GM12892 (cell line): ENCODE measurements around the gene ULK1.
"Not testable (repeated sequence)": the region's sequence is repeated elsewhere in the genome, so short reads cannot be mapped to it uniquely, and the experiment has no call there.

Experiments
- DNase-seq: peaks from one replicate; pipeline ENCODE4 v3.0.0; 2011; ENCODE audit not compliant: insufficient read length
- FAIRE-seq: peaks from 2 replicates; lab custom pipeline; 2011; peaks lifted over from hg19 to GRCh38; lab: Jason Lieb, UNC
- POLR2A ChIP-seq: IDR thresholded peaks from 2 replicates; pipeline ENCODE4 v1.6.1; 2011; ENCODE audit warnings: low read depth, low read length, control low read depth
- POLR2AphosphoS5 ChIP-seq: IDR thresholded peaks from 2 replicates; pipeline ENCODE4 v1.6.1; 2011; ENCODE audit warnings: low read depth, low read length, control low read depth
- TAF1 ChIP-seq: IDR thresholded peaks from 2 replicates; pipeline ENCODE4 v1.6.1; 2011; ENCODE audit warnings: low read depth, mild to moderate bottlenecking, control low read depth, low read length, borderline replicate concordance

ULK1 gene

DNA sequence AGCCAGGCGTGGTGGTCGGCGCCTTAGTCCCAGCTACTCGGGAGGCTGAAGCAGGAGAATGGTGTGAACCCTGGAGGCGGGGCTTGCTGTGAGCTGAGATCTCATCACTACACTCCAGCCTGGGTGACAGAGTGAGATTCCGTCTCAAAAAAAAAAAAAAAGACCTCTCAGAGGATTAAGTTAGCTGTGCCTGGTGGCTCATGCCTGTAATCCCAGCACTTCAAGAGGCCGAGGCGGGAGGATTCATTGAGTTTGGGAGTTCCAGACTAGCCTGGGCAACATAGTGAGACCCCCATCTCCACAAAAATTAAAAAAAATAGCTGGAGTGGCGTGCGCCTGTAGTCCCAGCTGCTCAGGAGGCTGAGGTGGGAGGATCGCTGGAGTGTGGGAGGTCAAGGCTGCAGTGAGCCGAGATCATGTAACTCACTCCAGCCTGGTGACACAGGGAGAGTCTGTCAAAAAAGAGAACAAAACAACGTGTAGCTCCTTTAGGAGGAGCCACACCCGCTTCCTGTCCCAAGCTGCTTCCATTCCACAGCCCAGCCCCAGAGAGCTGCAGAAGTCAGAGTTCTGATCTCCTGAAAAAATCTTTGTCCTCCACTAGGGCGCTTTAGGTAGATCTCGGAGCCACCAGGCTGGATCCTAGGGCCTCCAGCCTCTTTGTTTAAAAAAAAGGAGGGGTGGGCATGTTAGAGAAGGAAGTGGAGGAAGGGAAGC lies 11.5 kb upstream of the ULK1 start:
- no peak for FAIRE-seq
- DNase-seq, result no peak
- TF ChIP-seq POLR2AphosphoS5, result no peak
- no peak for TF ChIP-seq POLR2A

DNA sequence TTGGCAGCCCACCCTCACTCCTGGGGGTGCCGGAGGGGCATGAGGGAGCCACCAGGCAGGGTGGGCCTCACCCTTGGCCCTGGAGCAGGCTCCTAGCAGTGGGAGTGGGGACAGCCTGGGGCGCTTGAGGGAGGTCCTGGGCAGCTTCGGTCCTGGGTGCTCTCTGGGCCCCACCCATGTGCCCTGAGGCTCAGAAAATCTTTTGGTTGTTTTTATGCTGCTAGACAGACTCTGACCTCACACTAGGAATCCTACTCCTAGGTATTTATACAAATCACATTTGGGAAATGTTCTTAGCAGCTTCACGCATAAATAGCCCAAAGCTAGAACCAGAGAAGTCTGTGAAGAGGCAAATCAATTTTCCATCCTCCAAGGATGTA lies 10.9 kb upstream of the ULK1 start:
- TF ChIP-seq POLR2AphosphoS5, result no peak
- TF ChIP-seq POLR2A, result no peak
- TF ChIP-seq TAF1, result no peak
- no peak for DNase-seq
- no peak for FAIRE-seq

DNA sequence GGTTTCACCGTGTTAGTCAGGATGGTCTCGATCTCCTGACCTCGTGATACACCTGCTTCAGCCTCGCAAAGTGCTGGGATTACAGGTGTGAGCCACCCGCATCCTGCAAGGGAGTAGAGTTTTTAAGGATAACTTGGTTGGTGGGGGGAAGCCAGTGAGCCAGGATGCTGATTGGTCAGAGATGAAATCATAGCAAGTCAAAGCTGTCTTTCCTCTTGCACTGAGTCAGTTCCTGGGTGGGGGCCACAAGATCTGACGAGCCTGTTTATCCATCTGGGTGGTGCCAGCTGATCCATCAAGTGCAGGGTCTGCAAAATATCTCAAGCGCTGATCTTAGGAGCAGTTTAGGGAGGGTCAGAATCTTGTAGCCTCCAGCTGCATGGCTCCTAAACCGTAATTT lies 9.3 kb upstream of the ULK1 start:
- not testable (repeated sequence) for DNase-seq, FAIRE-seq

DNA sequence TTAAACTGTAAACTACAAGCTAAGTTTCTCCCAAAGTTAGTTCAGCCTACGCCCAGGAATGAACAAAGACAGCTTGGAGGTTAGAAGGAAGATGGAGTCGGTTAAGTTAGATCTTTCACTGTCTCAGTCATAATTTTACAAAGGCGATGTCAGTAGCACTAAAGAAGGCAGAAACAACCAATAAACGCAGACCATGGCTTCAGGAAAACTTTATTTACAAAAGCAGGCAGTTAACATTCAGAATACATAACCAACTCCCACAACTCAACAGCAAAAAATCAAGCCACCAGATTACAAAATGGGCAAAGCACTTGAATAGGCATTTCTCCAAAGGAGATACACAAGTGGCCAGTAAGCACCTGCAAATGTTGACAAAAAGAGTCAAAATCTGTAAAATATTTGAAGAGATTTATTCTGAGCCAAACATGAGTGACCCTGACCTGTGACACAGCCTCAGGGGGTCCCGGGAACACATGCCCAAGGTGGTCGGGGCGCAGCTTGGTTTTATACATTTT lies 8.8 kb upstream of the ULK1 start:
- no peak for TF ChIP-seq POLR2AphosphoS5
- no peak for TF ChIP-seq TAF1
- TF ChIP-seq POLR2A, result no peak
- no peak for DNase-seq
- FAIRE-seq, result no peak

DNA sequence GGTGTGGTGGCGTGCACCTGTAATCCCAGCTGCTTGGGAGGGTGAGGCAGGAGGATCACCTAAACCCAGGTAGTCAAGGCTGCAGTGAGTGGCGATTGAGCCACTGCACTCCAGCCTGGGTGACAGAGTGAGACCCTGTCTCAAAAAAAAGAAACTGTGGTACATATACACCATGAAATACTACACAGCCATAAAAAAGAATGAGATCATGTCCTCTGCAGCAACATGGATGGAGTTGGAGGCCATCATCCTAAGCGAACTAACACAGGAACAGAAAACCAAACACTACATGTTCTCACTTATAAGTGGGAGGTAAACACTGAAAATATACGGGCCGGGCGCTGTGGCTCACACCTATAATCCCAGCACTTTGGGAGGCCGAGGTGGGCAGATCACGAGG lies 2.7 kb upstream of the ULK1 start:
- not testable (repeated sequence) for DNase-seq, FAIRE-seq

DNA sequence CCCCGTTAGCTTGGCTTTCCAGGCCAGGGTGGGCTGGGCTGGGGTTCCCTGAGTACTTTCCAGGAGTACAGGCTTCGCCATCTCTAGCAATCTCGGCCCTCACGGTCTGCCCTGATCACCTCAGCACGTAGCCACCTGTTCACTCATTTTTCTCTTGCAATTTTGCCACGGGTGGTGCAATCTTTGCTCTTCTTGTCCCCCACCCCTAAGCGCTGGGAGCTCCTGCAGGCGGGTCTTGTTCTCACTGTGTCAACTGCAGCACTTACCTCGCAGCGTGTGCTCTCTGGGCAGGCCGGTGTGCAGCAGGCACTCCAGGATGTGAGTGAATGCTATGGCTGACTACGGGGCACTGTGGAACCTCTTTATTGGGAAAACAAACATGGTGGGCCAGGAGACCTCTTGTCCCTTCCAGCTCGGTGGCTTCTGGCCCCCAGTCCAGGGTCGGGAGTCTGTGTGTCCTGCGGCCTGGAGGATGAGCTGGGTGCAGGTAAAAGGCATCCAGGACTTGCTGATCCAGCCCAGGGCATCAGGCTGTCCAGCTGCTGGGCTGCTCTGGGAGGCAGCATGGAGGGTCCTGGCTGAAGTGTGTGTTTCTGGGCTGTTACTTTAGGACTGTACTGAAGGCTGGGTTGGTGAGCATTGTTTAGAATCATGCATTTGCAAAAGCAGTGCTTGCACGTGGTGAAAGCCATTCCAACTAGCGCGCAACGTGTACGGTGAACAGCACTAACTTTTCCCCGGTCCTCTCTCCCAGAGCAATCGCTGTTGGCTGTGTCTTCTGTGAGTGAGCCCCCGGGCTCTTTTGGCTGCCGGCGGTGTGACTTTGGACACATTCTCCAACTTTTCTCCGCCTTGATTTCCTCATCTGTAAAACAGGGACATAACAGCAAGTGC lies 1.5 kb upstream of the ULK1 start:
- DNase-seq, result no peak
- TF ChIP-seq POLR2AphosphoS5 (no peak), TAF1 (no peak), POLR2A (no peak)

DNA sequence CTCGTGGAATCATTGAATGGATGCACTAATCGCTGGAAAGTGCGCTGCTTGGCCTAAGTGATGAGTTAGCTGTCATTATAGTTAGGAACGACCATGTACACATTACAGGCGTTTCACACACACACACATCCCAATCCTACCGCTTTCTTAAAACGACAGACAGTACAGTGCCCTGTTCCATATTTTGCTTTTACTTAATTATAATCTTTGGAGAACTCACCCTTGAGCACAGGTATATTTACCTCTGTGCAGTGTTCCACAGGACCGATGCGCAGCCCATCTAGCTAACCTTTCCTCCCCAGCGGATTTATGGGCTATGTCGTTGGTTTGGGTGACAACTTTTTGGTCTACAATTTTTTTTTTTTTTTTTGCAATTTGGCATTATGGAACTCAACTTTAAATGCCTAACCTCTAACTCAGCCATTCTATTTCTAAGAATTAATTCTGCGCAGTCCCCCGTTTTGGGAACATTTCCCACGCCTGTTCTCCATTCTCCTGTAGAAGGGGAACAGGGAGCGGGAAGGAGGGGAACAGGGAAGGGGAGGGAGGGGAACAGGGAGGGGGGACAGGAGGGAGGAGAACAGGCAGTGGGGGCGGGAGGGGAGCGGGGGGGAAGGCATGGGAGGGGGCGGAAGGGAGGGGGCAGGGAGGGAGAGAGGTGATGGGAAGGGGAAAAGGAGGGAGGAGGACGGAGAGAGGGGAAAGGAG lies 663 bp upstream of the ULK1 start:
- FAIRE-seq (no peak), DNase-seq (no peak)

More for the DNA sequence above, 1.5 kb upstream of the ULK1 start:
- no peak for FAIRE-seq

DNA sequence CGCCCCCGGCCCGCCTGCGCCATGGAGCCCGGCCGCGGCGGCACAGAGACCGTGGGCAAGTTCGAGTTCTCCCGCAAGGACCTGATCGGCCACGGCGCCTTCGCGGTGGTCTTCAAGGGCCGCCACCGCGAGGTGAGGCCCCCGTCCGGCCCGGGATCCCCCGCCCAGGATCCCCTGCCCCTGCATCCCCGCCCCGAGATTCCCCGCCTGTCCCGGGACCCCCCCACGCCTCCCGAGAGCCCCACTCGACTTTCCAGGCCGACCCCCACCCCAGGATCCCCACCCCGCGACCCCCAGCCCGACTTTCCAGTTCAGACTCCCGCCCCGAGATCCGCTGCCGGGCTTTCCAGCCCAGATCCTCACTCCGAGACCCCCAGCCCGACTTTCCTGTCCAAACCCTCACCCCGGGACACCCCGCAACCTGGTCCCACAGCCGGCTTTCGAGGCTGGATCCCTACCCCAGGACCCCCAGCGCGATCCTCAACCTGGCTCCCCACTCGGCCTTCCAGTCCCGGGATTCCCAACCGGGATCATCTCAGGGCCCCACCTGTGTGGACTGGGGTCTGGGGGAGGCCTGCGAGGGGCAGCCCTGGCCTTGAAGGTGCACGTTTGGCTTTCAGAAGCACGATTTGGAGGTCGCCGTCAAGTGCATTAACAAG lies 688 bp downstream of the ULK1 start:
- DNase-seq (peak; percentile 41), FAIRE-seq (no peak)
- TF ChIP-seq POLR2A (no peak), POLR2AphosphoS5 (no peak), TAF1 (no peak)

More for the DNA sequence above, 663 bp upstream of the ULK1 start:
- TF ChIP-seq TAF1, result no peak
- no peak for TF ChIP-seq POLR2A
- no peak for TF ChIP-seq POLR2AphosphoS5

DNA sequence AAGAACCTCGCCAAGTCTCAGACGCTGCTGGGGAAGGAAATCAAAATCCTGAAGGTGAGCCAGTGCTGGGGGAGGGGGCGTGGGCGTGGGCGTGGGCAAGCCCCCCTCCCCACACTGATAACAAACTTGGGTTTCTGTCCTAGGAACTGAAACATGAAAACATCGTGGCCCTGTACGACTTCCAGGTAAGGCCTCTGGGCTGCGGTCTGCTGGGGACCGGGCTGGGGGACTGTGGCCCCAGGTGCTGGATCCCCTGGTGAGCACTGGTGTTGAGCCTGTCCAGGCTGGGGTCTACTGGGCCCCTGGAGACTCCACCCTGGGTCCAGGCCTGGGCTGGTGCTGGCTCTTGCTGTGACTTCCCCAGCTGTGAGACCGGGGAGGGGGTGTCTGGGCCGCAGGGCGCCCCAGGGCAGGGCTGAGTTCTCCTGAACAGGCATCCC lies 1.2 kb downstream of the ULK1 start:
- no peak for TF ChIP-seq TAF1
- no peak for TF ChIP-seq POLR2A
- no peak for TF ChIP-seq POLR2AphosphoS5
- DNase-seq, result no peak
- no peak for FAIRE-seq

DNA sequence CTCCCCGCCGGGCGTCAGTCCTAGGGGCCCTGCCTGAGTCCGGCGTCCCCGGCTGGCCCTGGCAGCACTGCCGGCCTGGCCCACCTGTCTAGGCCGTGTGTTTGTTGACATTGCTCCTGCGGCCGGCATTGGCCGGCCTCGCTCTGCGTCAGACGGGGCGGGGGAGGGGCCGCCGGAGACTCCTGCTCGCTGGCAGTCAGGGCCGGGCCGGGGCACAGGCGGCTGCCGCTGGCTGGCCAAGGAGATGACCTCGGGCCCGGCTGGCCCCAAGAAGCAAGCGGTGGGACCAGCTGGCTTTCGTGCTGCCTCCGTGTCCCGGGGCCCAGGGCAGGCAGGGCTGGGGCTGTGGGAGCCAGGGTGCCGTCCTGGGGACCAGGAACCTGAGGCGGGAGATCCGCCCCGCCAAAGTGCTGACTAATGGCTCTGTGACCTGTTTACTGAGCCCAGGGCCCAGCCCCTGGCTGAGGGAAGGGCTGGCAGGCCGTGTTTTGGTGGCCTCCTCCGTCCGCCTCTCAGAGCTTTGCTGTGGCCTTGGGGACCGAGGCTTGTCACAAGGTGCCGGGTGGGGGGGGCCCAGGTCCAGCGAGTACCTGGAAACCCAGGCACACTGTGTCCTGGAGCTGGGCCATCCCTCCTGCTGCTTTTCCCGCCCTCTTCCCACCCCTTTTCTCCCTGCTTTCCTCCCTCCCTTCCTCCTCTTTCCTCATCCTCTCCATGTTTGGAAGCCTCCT lies 1.8 kb downstream of the ULK1 start:
- TF ChIP-seq POLR2A (no peak), TAF1 (no peak), POLR2AphosphoS5 (no peak)
- DNase-seq (peak; percentile 93), FAIRE-seq (peak; percentile 84)

DNA sequence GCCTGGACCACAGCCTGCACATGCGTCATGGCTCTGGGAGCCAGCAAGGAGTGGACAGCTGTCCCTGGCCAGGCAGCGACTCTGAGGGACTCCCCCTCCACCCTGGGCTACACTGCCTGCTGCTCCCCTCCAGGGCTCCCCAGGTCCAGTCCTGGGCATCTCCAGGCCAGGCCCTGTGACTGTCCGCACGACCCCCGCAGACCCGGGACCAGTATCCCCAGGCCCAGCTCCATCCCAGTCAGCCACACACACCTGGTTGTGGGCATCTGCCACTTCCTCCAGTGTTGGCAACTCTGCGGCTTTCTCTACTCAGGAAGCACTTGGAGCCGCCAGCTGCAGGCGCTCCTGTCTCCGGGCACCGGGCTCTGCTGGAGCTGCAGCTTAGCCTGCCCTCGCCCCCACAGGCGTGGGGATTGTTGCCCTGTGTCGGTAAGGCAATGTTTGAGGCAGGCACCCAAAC lies 2.4 kb downstream of the ULK1 start:
- TF ChIP-seq POLR2AphosphoS5 (no peak), TAF1 (no peak), POLR2A (no peak)
- FAIRE-seq (no peak), DNase-seq (no peak)
